Liver (tissue), 9 donors: Measurements from ENCODE around the gene IFT81. TPM values are rescaled to one million over a fixed set of nuclear protein-coding genes. Genes with fewer than 3 reads are reported as not detected.

Source experiments
- DNase-seq: peaks from one replicate; pipeline ENCODE4 v3.0.0-alpha.2; 2017; ENCODE audit warnings: low spot score
- H3K27ac ChIP-seq, 2 donors: one replicate each; pipeline ENCODE4 v1.7.0; 2013; ENCODE audit warnings: inconsistent platforms in 2 of 2, low read length in 2 of 2, control low read depth in 1 of 2, low read depth in 1 of 2, mild to moderate bottlenecking in 1 of 2
- H3K27me3 ChIP-seq, 4 donors: one replicate each; pipeline versions ENCODE4 v1.6.1 to v1.7.0; 2013; ENCODE audit warnings: low read length in 3 of 4, inconsistent platforms in 1 of 4, mild to moderate bottlenecking in 1 of 4, moderate library complexity in 1 of 4; ENCODE audit not compliant: control insufficient read depth in 4 of 4, insufficient read depth in 4 of 4
- H3K36me3 ChIP-seq, 4 donors: one replicate each; pipeline versions ENCODE4 v1.6.1 to v1.7.0; 2013; ENCODE audit warnings: low read length in 3 of 4, mild to moderate bottlenecking in 3 of 4, low read depth in 1 of 4, moderate library complexity in 1 of 4; ENCODE audit not compliant: control insufficient read depth in 4 of 4, insufficient read depth in 3 of 4
- H3K4me1 ChIP-seq, 4 donors: one replicate each; pipeline versions ENCODE4 v1.6.1 to v1.7.0; 2013; ENCODE audit warnings: low read length in 3 of 4, mild to moderate bottlenecking in 3 of 4, moderate library complexity in 1 of 4; ENCODE audit not compliant: control insufficient read depth in 4 of 4, insufficient read depth in 4 of 4
- H3K4me3 ChIP-seq, 3 donors: one replicate each; pipeline versions ENCODE4 v1.6.1 to v1.7.0; 2013; ENCODE audit warnings: low read length in 3 of 3, control low read depth in 1 of 3, low read depth in 1 of 3, mild to moderate bottlenecking in 1 of 3
- H3K9ac ChIP-seq, 2 donors: one replicate each; pipeline ENCODE4 v1.7.0; 2013; ENCODE audit warnings: low read length in 2 of 2, mild to moderate bottlenecking in 2 of 2, moderate library complexity in 2 of 2, control low read depth in 1 of 2, low read depth in 1 of 2
- H3K9me3 ChIP-seq, 4 donors: one replicate each; pipeline versions ENCODE4 v1.6.1 to v1.7.0; 2013; ENCODE audit warnings: low read length in 3 of 4; ENCODE audit not compliant: control insufficient read depth in 4 of 4
- EGR1 ChIP-seq, 2 donors: IDR thresholded peaks; 2 replicates each; pipeline ENCODE4 v1.6.1; 2016 to 2018; ENCODE audit warnings: antibody characterized with exemption in 2 of 2, low read depth in 2 of 2
- FOXA1 ChIP-seq: IDR thresholded peaks from 2 replicates; pipeline ENCODE4 v1.6.1; 2016; ENCODE audit warnings: antibody characterized with exemption
- FOXA2 ChIP-seq: IDR thresholded peaks from 2 replicates; pipeline ENCODE4 v1.6.1; 2016; ENCODE audit warnings: antibody characterized with exemption
- GABPA ChIP-seq, 2 donors: IDR thresholded peaks in 1 of 2; conservative IDR thresholded peaks in 1 of 2; 2 replicates each; pipeline ENCODE4 v1.6.1; 2016; ENCODE audit warnings: antibody characterized with exemption in 2 of 2, mild to moderate bottlenecking in 1 of 2, moderate library complexity in 1 of 2
- HNF4A ChIP-seq, 2 donors: conservative IDR thresholded peaks; 2 replicates each; pipeline ENCODE4 v1.6.1; 2016; ENCODE audit warnings: antibody characterized with exemption in 2 of 2, mild to moderate bottlenecking in 2 of 2
- HNF4G ChIP-seq: IDR thresholded peaks from 2 replicates; pipeline ENCODE4 v1.6.1; 2016; ENCODE audit warnings: antibody characterized with exemption
- JUND ChIP-seq, 2 donors: IDR thresholded peaks; 2 replicates each; pipeline ENCODE4 v1.6.1; 2016; ENCODE audit warnings: antibody characterized with exemption in 2 of 2
- MAX ChIP-seq: IDR thresholded peaks from 2 replicates; pipeline ENCODE4 v1.6.1; 2016; ENCODE audit warnings: antibody characterized with exemption
- NR2F2 ChIP-seq: IDR thresholded peaks from 2 replicates; pipeline ENCODE4 v1.6.1; 2016; ENCODE audit warnings: antibody characterized with exemption
- RAD21 ChIP-seq, 2 donors: IDR thresholded peaks; 2 replicates each; pipeline ENCODE4 v1.6.1; 2016; ENCODE audit warnings: antibody characterized with exemption in 2 of 2, mild to moderate bottlenecking in 2 of 2
- REST ChIP-seq: IDR thresholded peaks from 2 replicates; pipeline ENCODE4 v1.6.1; 2016; ENCODE audit warnings: antibody characterized with exemption, mild to moderate bottlenecking
- RXRA ChIP-seq, 2 donors: IDR thresholded peaks; 2 replicates each; pipeline ENCODE4 v1.6.1; 2017 to 2018; ENCODE audit warnings: antibody characterized with exemption in 2 of 2, mild to moderate bottlenecking in 1 of 2
- SP1 ChIP-seq: IDR thresholded peaks from 2 replicates; pipeline ENCODE4 v1.6.1; 2018; ENCODE audit warnings: antibody characterized with exemption, mild to moderate bottlenecking
- TAF1 ChIP-seq: conservative IDR thresholded peaks from 2 replicates; pipeline ENCODE4 v1.6.1; 2016; ENCODE audit warnings: antibody characterized with exemption, mild to moderate bottlenecking
- YY1 ChIP-seq: IDR thresholded peaks from 2 replicates; pipeline ENCODE4 v1.6.1; 2016; ENCODE audit warnings: antibody characterized with exemption, mild to moderate bottlenecking
- WGBS: extraction: QIAGEN DNeasy Blood & Tissue Kit; methylation state at CpG from one replicate; pipeline ENCODE4 v1.1.7; 2013; 5-methylcytosine and 5-hydroxymethylcytosine counted together
- polyA plus RNA-seq, 2 donors: library from polyadenylated mRNA; stranded (reverse) in 1 of 2; unstranded in 1 of 2; fragments of 200-250 nt in 1 of 2; fragments of >200 nt in 1 of 2; fragmentation: Nextera tagmentation in 1 of 2; extraction: Ambion mirVana in 1 of 2; gene quantifications; one replicate each; pipeline versions ENCODE4 v1.2.1 to v1.2.3, GENCODE V29; 2013 to 2015
- total RNA-seq, 2 donors: library from RNA; depleted of rRNA; stranded (reverse); fragments of >200 nt; gene quantifications; one replicate each; pipeline ENCODE4 v1.2.3, GENCODE V29; 2014
- TF ChIP-seq, protein P1 (sequence below): fragments of 150-350 bp; IDR thresholded peaks from 2 replicates; pipeline ENCODE4 v1.5.1; 2017; ENCODE audit warnings: improper control_type of control experiment, low read depth, low read length; ENCODE audit not compliant: missing input control
- TF ChIP-seq, protein P2 (sequence below): IDR thresholded peaks from 2 replicates; pipeline ENCODE4 v1.6.1; 2016; ENCODE audit warnings: antibody characterized with exemption
- TF ChIP-seq, protein P3 (sequence below): IDR thresholded peaks from 2 replicates; pipeline ENCODE4 v1.6.1; 2016; ENCODE audit warnings: antibody characterized with exemption
- donor health status: healthy.
- donor health status: healthy.
- donor health status: healthy.
- donor health status: healthy.
- donor health status: healthy.

The IFT81 gene
- total and polyA plus RNA-seq, 4 donors = 1.9 to 4.9 (median 2.8) TPM

DNA sequence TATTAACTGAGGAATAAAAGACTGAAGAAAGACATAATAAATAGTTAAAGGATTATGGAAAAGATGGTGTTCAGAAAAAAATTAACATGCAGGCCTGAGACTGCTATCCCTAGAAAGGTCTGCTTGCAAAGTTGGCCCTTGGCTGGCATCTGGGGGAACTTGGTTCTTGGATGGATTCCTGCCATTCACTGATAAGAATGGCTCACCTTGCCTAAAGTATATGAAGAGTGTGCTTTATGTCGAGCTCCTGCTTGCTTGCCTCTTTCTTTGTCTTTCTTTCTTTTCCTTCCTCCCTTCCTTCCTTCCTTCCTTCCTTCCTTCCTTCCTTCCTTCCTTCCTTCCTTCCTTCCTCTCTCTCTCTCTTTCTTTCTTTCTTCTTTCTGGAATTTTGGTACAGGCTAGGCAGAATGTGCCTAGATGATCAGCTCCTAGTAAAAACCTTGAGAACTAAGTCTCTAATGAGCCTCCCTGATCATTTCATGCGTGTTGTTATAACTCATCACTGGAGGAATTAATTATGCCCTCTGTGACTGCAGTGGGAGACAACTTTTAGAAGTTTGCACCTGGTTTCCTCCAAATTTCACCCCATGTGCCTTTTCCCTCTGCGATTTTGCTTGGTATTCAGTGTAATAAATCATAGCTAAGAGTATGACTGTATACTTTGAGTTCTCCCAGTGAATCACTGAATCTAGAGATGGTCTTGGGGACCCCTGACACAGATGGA, 44.7 kb downstream of the IFT81 start:
- no peaks in the 10 kb centered on the region for H3K4me1 ChIP-seq
- no peak for TF ChIP-seq REST
- TF ChIP-seq TAF1 = no peak
- TF ChIP-seq HNF4G = no peak
- TF ChIP-seq, protein P1, sequence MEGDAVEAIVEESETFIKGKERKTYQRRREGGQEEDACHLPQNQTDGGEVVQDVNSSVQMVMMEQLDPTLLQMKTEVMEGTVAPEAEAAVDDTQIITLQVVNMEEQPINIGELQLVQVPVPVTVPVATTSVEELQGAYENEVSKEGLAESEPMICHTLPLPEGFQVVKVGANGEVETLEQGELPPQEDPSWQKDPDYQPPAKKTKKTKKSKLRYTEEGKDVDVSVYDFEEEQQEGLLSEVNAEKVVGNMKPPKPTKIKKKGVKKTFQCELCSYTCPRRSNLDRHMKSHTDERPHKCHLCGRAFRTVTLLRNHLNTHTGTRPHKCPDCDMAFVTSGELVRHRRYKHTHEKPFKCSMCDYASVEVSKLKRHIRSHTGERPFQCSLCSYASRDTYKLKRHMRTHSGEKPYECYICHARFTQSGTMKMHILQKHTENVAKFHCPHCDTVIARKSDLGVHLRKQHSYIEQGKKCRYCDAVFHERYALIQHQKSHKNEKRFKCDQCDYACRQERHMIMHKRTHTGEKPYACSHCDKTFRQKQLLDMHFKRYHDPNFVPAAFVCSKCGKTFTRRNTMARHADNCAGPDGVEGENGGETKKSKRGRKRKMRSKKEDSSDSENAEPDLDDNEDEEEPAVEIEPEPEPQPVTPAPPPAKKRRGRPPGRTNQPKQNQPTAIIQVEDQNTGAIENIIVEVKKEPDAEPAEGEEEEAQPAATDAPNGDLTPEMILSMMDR = no peak
- no peak for TF ChIP-seq EGR1 (IDR thresholded peaks at IDR 0.05; ENCODE audit: low read depth in 2 of 2)
- TF ChIP-seq SP1 = no peak
- TF ChIP-seq JUND (IDR thresholded peaks at IDR 0.05) = no peak
- no peak for TF ChIP-seq FOXA1
- no peak for TF ChIP-seq GABPA (IDR thresholded peaks at IDR 0.05 in 1 of 2, conservative IDR thresholded peaks at IDR 0.05 in 1 of 2)
- TF ChIP-seq HNF4A (conservative IDR thresholded peaks at IDR 0.05) = no peak
- TF ChIP-seq YY1 = no peak
- TF ChIP-seq, protein P2, sequence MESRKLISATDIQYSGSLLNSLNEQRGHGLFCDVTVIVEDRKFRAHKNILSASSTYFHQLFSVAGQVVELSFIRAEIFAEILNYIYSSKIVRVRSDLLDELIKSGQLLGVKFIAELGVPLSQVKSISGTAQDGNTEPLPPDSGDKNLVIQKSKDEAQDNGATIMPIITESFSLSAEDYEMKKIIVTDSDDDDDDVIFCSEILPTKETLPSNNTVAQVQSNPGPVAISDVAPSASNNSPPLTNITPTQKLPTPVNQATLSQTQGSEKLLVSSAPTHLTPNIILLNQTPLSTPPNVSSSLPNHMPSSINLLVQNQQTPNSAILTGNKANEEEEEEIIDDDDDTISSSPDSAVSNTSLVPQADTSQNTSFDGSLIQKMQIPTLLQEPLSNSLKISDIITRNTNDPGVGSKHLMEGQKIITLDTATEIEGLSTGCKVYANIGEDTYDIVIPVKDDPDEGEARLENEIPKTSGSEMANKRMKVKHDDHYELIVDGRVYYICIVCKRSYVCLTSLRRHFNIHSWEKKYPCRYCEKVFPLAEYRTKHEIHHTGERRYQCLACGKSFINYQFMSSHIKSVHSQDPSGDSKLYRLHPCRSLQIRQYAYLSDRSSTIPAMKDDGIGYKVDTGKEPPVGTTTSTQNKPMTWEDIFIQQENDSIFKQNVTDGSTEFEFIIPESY = no peak
- no peak for TF ChIP-seq RAD21 (IDR thresholded peaks at IDR 0.05)
- TF ChIP-seq RXRA (IDR thresholded peaks at IDR 0.05) = no peak
- TF ChIP-seq, protein P3, sequence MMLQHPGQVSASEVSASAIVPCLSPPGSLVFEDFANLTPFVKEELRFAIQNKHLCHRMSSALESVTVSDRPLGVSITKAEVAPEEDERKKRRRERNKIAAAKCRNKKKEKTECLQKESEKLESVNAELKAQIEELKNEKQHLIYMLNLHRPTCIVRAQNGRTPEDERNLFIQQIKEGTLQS = no peak
- TF ChIP-seq MAX = no peak
- no peak for TF ChIP-seq FOXA2
- TF ChIP-seq NR2F2 = no peak
- no peak overlapping the region for H3K27ac ChIP-seq
- DNase-seq = no peak
- no peak overlapping the region for H3K9ac ChIP-seq
- no peaks in the 10 kb centered on the region for H3K9me3 ChIP-seq
- WGBS = 92% methylated on average over 3 of the region's 3 CpGs
- peaks cover 0 to 4% (median under 1%) of the 10 kb centered on the region in 4 donors for H3K36me3 ChIP-seq
- H3K4me3 ChIP-seq = no peak overlapping the region
- no peaks in the 10 kb centered on the region for H3K27me3 ChIP-seq
